SW480 (cell line): ENCODE results near the gene FAM186B.

Experiments
- DNase-seq: peaks from one replicate; pipeline ENCODE4 v3.0.0-alpha.2; 2016; ENCODE audit warnings: low spot score

The FAM186B gene

GRCh38 chr12:49552014-49552413 is 53.4 kb downstream of the FAM186B start:
- no peak for DNase-seq

GRCh38 chr12:49550693-49551252 is 54.7 kb downstream of the FAM186B start:
- DNase-seq = no peak

GRCh38 chr12:49549735-49550692 is 55.4 kb downstream of the FAM186B start:
- DNase-seq = no peak

GRCh38 chr12:49548822-49549648 is 56.4 kb downstream of the FAM186B start:
- no peak for DNase-seq

GRCh38 chr12:49548481-49548821 is 57.0 kb downstream of the FAM186B start:
- DNase-seq = no peak

- DNase-seq = no peak
Observed at GRCh38 chr12:49547090-49547690, 58.2 kb downstream of the FAM186B start.

- no peak for DNase-seq
Observed at GRCh38 chr12:49546481-49546880, 59.0 kb downstream of the FAM186B start.

- no peak for DNase-seq
Observed at GRCh38 chr12:49545815-49546214, 59.6 kb downstream of the FAM186B start.

- no peak for DNase-seq
Observed at GRCh38 chr12:49543914-49544815, 61.3 kb downstream of the FAM186B start.

- no peak for DNase-seq
Observed at GRCh38 chr12:49543221-49543913, 62.1 kb downstream of the FAM186B start.

GRCh38 chr12:49542592-49543160 is 62.8 kb downstream of the FAM186B start:
- no peak for DNase-seq

- no peak for DNase-seq
Observed at GRCh38 chr12:49541911-49542505, 63.4 kb downstream of the FAM186B start.

GRCh38 chr12:49541140-49541861 is 64.1 kb downstream of the FAM186B start:
- DNase-seq = no peak

GRCh38 chr12:49540229-49541139 is 65.0 kb downstream of the FAM186B start:
- peak; percentile 84 for DNase-seq

- no peak for DNase-seq
Observed at GRCh38 chr12:49539406-49540228, 65.8 kb downstream of the FAM186B start.

GRCh38 chr12:49538510-49539403 is 66.7 kb downstream of the FAM186B start, which contains the start of gene KCNH3:
KCNH3 (plus strand) TSS chr12:49539030; CDS start chr12:49539417, 387 bp downstream.
- DNase-seq = peak; percentile 73
